GM13977 (cell line): ENCODE data around the gene MBD5.

Experiments
- DNase-seq: peaks from one replicate; pipeline ENCODE4 v3.0.0; 2012; ENCODE audit warnings: low spot score
- in situ Hi-C: fragments of 300-500 bp; cut with MboI; formaldehyde crosslinking; loops from one replicate; pipeline ENCODE4 v1.12.0; 2022; ENCODE audit warnings: low sequenced_read_pairs, low pct_unique_long_range_greater_than_20kb, mixed read lengths, inconsistent platforms; ENCODE audit not compliant: unreplicated experiment
- TF ChIP-seq, protein P1 (sequence below): IDR thresholded peaks from 2 replicates; pipeline ENCODE4 v1.5.1; 2012; ENCODE audit warnings: mild to moderate bottlenecking, control low read depth; ENCODE audit not compliant: insufficient read depth; ENCODE audit errors: extremely low read depth, missing control alignments

The MBD5 gene

DNA sequence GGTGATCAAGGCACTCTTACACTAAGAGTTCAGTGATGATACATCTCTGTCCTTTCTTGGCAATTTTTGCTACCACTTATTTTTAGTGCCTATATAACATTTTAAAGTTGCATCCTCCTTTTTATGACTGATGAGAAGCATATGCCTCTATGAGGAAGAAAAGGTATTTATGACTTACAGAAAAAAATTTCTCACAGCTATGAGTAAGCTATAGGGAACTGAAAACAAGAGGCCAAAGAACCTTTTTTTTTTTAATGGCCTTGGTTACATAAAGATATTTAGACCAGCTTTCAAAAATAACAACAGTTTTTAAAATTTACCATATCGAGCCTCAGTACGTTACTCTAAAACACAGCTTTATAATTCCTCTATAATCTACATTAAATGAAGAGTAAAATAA, 21.3 kb downstream of the MBD5 start:
- DNase-seq = peak; percentile 26
- in situ Hi-C loops = no loop called here
- TF ChIP-seq, protein P1, sequence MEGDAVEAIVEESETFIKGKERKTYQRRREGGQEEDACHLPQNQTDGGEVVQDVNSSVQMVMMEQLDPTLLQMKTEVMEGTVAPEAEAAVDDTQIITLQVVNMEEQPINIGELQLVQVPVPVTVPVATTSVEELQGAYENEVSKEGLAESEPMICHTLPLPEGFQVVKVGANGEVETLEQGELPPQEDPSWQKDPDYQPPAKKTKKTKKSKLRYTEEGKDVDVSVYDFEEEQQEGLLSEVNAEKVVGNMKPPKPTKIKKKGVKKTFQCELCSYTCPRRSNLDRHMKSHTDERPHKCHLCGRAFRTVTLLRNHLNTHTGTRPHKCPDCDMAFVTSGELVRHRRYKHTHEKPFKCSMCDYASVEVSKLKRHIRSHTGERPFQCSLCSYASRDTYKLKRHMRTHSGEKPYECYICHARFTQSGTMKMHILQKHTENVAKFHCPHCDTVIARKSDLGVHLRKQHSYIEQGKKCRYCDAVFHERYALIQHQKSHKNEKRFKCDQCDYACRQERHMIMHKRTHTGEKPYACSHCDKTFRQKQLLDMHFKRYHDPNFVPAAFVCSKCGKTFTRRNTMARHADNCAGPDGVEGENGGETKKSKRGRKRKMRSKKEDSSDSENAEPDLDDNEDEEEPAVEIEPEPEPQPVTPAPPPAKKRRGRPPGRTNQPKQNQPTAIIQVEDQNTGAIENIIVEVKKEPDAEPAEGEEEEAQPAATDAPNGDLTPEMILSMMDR = no peak

DNA sequence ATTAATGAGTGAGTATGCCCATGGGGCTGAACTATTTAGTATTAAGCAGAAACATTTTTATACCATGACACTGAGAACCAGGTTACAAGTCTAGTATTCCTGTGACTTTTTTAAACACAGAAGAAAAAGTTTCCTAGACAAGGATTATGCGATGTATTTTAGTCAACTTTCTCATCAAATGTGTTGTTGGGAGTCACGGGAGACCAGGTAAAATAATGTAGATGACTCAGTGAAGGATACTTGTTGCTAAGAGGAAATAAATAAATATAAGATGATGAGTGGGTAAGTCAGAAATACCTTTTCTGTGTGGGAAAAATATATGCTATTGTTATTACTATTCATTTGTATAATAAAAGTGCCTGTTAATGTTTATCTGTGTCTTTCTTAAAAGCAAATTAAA, 23.4 kb downstream of the MBD5 start:
- no peak for DNase-seq
- TF ChIP-seq, protein P1 = no peak
- in situ Hi-C loops = no loop called here

DNA sequence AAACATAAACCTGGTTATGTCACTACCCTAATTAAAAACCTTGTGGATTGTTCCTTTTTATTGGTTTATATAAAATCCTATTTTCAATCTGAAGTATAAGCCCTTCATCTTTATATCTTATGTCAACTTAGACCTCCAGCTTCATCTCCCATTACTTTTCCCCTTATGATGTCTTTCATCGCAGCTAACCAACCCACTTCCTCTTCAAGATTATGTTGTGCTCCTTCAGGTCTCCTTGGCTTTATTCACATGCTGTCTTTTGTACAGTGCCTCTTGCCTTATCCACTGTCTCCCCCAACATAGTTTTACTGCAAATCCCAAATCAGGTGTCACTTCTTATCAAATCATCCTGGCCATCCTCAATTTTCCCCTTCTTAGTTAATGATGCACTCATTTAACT, 25.9 kb downstream of the MBD5 start:
- DNase-seq = no peak
- TF ChIP-seq, protein P1 = no peak
- in situ Hi-C loops = no loop called here

DNA sequence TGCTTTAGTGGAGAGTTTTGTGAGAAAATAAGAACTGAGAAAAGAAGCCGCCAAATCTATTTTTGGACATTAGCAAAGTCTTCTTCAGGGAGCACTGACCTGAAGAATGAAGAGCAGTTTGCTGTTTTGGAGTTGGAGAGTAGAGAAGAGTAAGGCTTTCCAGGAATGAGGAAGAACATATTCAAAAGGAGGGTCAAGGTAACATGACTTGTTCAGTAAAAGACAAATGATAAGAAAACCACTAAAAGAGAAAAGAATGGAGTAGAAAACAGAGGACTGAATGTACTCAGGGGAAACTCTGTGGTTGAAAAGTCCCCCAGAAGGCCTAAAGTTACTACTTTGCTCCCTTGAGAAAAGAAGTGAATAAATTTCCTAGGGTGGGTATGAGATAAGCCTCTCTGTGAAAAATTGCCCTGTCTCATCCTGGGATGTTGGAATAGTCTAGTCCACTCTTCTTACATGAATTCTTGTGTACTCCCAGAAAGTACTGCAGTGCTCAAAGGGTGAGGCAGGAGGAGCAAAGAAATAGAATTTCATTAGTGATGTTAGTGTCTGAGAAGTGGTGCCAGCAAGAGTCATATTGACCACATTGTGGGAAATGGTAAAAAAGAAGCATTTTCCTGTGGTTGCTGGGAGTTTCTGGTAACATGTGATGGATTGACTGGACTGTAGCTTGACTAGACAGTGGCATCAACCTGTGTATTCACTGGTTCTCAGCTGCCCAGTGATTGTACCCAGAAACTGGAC, 27.8 kb downstream of the MBD5 start:
- in situ Hi-C loops = no loop called here
- TF ChIP-seq, protein P1 = no peak
- peak; percentile 9 for DNase-seq

DNA sequence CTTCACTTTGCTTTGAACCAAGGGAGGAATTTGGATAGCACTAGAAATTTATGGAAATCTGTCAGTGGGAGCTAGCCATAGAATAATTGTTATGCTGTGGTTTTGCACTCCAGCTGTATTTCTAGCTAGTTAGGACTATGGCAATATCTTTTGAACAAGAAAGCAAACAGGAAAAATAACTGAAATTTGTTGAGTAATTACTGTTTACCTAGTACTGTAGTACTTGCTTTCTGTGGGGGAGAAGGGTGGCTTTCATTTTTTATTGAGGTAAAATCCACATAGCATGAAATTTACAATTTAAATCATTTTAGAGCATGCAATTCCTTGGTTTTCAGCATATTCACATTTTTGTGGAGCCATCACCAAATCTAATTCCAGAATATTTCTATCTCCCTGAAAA, 28.4 kb downstream of the MBD5 start:
- no peak for DNase-seq
- in situ Hi-C loops = no loop called here
- TF ChIP-seq, protein P1 = no peak

DNA sequence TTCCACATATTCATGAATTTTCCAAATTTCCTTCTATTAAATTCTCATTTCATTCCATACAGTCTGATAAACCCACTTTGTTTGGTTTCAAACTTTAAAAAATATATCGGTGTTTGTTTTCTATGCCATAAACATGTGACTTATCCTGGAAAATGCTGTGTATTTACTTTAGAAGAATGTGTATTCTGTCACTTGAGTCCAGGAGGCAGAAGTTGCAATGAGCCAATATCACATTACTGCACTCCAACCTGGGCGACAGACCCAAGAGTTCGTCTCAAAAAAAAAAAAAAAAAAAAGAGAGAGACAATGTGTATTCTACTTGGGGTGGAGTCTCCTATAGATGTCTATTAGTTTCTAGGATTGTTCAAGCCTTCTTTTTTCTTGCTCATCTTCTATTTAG, 31.8 kb downstream of the MBD5 start:
- TF ChIP-seq, protein P1 = no peak
- DNase-seq = no peak
- in situ Hi-C loops = no loop called here
